ENCODE results near the gene COX7C. TPM values are rescaled to one million over a fixed set of nuclear protein-coding genes. Genes with fewer than 3 reads are reported as not detected.

Gene COX7C
- total RNA-seq, 1 experiment from 2014 or later = 685 TPM

- ChIA-PET POLR2A (ENCODE audit: low non-redundant PET) (no interaction called here), CTCF (no interaction called here)
- Histone ChIP-seq H3K4me1 (ENCODE audit: insufficient read depth, low read length, poor library complexity, severe bottlenecking) (no peaks in the 10 kb centered on the region), H3K4me3 (ENCODE audit: low read depth, low read length, poor library complexity, severe bottlenecking) (no peak overlapping the region), H3K27me3 (replicated peaks; ENCODE audit: insufficient read depth, low read depth, low read length, poor library complexity) (no peaks in the 10 kb centered on the region), H3K9me3 (ENCODE audit: low read depth, low read length, poor library complexity, severe bottlenecking) (no peaks in the 10 kb centered on the region), H3K27ac (ENCODE audit: low read depth, low read length, poor library complexity, severe bottlenecking) (no peak overlapping the region), H3K36me3 (ENCODE audit: insufficient read depth, low read length, poor library complexity, severe bottlenecking) (peaks cover 40% of the 10 kb centered on the region)
- no peak for DNase-seq (ENCODE audit: low spot score)
- no TSS peak for BruUV-seq (replicated peaks)
- no peak for TF ChIP-seq EZH2 (IDR thresholded peaks at IDR 0.05; ENCODE audit: borderline replicate concordance, low read depth, low read length, poor library complexity, severe bottlenecking)
- TF ChIP-seq, protein P1, sequence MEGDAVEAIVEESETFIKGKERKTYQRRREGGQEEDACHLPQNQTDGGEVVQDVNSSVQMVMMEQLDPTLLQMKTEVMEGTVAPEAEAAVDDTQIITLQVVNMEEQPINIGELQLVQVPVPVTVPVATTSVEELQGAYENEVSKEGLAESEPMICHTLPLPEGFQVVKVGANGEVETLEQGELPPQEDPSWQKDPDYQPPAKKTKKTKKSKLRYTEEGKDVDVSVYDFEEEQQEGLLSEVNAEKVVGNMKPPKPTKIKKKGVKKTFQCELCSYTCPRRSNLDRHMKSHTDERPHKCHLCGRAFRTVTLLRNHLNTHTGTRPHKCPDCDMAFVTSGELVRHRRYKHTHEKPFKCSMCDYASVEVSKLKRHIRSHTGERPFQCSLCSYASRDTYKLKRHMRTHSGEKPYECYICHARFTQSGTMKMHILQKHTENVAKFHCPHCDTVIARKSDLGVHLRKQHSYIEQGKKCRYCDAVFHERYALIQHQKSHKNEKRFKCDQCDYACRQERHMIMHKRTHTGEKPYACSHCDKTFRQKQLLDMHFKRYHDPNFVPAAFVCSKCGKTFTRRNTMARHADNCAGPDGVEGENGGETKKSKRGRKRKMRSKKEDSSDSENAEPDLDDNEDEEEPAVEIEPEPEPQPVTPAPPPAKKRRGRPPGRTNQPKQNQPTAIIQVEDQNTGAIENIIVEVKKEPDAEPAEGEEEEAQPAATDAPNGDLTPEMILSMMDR (conservative IDR thresholded peaks at IDR 0.05; ENCODE audit: low read depth, low read length) = no peak
- intact Hi-C loops (cut with micrococcal nuclease; ENCODE audit: unreplicated experiment) = no loop called here
These were observed 6.2 kb downstream of the COX7C start for GRCh38 chr5:86623785-86624483.

DNA sequence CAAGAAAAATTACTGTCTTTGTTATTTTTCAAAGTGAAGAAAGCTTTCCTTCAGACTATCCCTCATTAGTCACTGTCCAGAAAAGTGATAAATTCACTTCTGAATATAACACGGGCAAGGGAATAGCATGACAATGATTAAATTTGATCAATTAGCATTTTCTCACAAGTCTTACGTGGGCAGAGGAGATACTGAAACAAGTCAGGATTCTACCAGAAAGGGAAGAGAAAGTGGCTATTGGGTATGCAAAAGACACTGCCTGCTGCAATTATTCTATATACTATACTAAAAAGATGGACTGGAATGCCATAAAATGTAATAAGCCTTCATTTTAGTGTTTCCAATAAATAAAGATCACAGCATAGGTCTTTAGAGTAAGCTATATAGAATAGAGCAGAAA lies 7.4 kb downstream of the COX7C start:
- H3K4me3 ChIP-seq (ENCODE audit: low read depth, low read length, poor library complexity, severe bottlenecking) = no peak overlapping the region
- no peaks in the 10 kb centered on the region for H3K9me3 ChIP-seq (ENCODE audit: low read depth, low read length, poor library complexity, severe bottlenecking)
- DNase-seq (ENCODE audit: low spot score) = no peak
- BruUV-seq (replicated peaks) = no TSS peak
- no peaks in the 10 kb centered on the region for H3K4me1 ChIP-seq (ENCODE audit: insufficient read depth, low read length, poor library complexity, severe bottlenecking)
- peaks cover 29% of the 10 kb centered on the region for H3K36me3 ChIP-seq (ENCODE audit: insufficient read depth, low read length, poor library complexity, severe bottlenecking)
- POLR2A ChIA-PET (ENCODE audit: low non-redundant PET) = no interaction called here
- CTCF ChIA-PET = no interaction called here
- H3K27ac ChIP-seq (ENCODE audit: low read depth, low read length, poor library complexity, severe bottlenecking) = no peak overlapping the region
- TF ChIP-seq, protein P1 (conservative IDR thresholded peaks at IDR 0.05; ENCODE audit: low read depth, low read length) = no peak
- TF ChIP-seq EZH2 (IDR thresholded peaks at IDR 0.05; ENCODE audit: borderline replicate concordance, low read depth, low read length, poor library complexity, severe bottlenecking) = no peak
- intact Hi-C loops (cut with micrococcal nuclease; ENCODE audit: unreplicated experiment) = no loop called here
- no peaks in the 10 kb centered on the region for H3K27me3 ChIP-seq (replicated peaks; ENCODE audit: insufficient read depth, low read depth, low read length, poor library complexity)

GRCh38 chr5:86626149-86626548 lies 8.4 kb downstream of the COX7C start:
- ChIA-PET POLR2A (ENCODE audit: low non-redundant PET) (no interaction called here), CTCF (no interaction called here)
- no peak for TF ChIP-seq EZH2 (IDR thresholded peaks at IDR 0.05; ENCODE audit: borderline replicate concordance, low read depth, low read length, poor library complexity, severe bottlenecking)
- TF ChIP-seq, protein P1 (conservative IDR thresholded peaks at IDR 0.05; ENCODE audit: low read depth, low read length) = no peak
- BruUV-seq (replicated peaks) = no TSS peak
- intact Hi-C loops (cut with micrococcal nuclease; ENCODE audit: unreplicated experiment) = no loop called here
- Histone ChIP-seq H3K27ac (ENCODE audit: low read depth, low read length, poor library complexity, severe bottlenecking) (no peak overlapping the region), H3K27me3 (replicated peaks; ENCODE audit: insufficient read depth, low read depth, low read length, poor library complexity) (no peaks in the 10 kb centered on the region), H3K9me3 (ENCODE audit: low read depth, low read length, poor library complexity, severe bottlenecking) (no peaks in the 10 kb centered on the region), H3K36me3 (ENCODE audit: insufficient read depth, low read length, poor library complexity, severe bottlenecking) (peaks cover 19% of the 10 kb centered on the region), H3K4me1 (ENCODE audit: insufficient read depth, low read length, poor library complexity, severe bottlenecking) (no peaks in the 10 kb centered on the region), H3K4me3 (ENCODE audit: low read depth, low read length, poor library complexity, severe bottlenecking) (no peak overlapping the region)
- DNase-seq (ENCODE audit: low spot score) = no peak
